Neuronal stem cell (in vitro differentiated cells): ENCODE results near the gene UGT1A7.
A peak's percentile ranks its signal among the peaks of the same experiment; 100 is the strongest.
"Not testable (repeated sequence)": the region's sequence is repeated elsewhere in the genome, so short reads cannot be mapped to it uniquely, and the experiment has no call there.

Experiments
- DNase-seq: peaks from one replicate; pipeline ENCODE4 v3.0.0-alpha.2; 2013; ENCODE audit warnings: low spot score
- H2AFZ ChIP-seq: one replicate; pipeline ENCODE4 v1.6.1; 2013; ENCODE audit warnings: mild to moderate bottlenecking, low read length, inconsistent platforms
- H2AK5ac ChIP-seq: 2 replicates; pipeline ENCODE4 v1.6.1; 2013; ENCODE audit warnings: low read depth, mild to moderate bottlenecking, inconsistent platforms, low read length, moderate library complexity, mixed read lengths
- H2BK120ac ChIP-seq: 2 replicates; pipeline ENCODE4 v1.6.1; 2013; ENCODE audit warnings: low read depth, mild to moderate bottlenecking, inconsistent platforms, low read length, moderate library complexity, mixed read lengths
- H2BK12ac ChIP-seq: one replicate; pipeline ENCODE4 v1.6.1; 2013; ENCODE audit warnings: low read length, inconsistent platforms
- H2BK15ac ChIP-seq: 2 replicates; pipeline ENCODE4 v1.6.1; 2013; ENCODE audit warnings: mild to moderate bottlenecking, low read length, inconsistent platforms, mixed read lengths
- H2BK5ac ChIP-seq: one replicate; pipeline ENCODE4 v1.6.1; 2013; ENCODE audit warnings: inconsistent platforms, mild to moderate bottlenecking, low read length, moderate library complexity
- H3K14ac ChIP-seq: one replicate; pipeline ENCODE4 v1.6.1; 2013; ENCODE audit warnings: low read length, inconsistent platforms
- H3K18ac ChIP-seq: 2 replicates; pipeline ENCODE4 v1.6.1; 2013; ENCODE audit warnings: low read length, inconsistent platforms
- H3K23ac ChIP-seq: 2 replicates; pipeline ENCODE4 v1.6.1; 2013; ENCODE audit warnings: low read depth, mild to moderate bottlenecking, mixed read lengths, low read length, inconsistent platforms; ENCODE audit not compliant: poor library complexity
- H3K27ac ChIP-seq: replicated peaks from 3 replicates; pipeline ENCODE4 v1.5.1; 2013; ENCODE audit warnings: low read length, inconsistent platforms
- H3K27me3 ChIP-seq, 3 experiments: 2 replicates each; pipeline ENCODE4 v1.6.1; 2013; ENCODE audit warnings: low read length in 3 of 3, mild to moderate bottlenecking in 2 of 3, inconsistent platforms in 1 of 3, low read depth in 1 of 3, mixed read lengths in 1 of 3, moderate library complexity in 1 of 3; ENCODE audit not compliant: control insufficient read depth in 3 of 3, insufficient read depth in 3 of 3
- H3K36me3 ChIP-seq, 2 donors: replicated peaks in 1 of 2; 2 replicates each; pipeline ENCODE4 v1.6.1; 2013; ENCODE audit warnings: low read length in 2 of 2; ENCODE audit not compliant: control insufficient read depth in 2 of 2, insufficient read depth in 2 of 2
- H3K4ac ChIP-seq: 2 replicates; pipeline ENCODE4 v1.6.1; 2013; ENCODE audit warnings: inconsistent platforms, mild to moderate bottlenecking, low read length, moderate library complexity
- H3K4me1 ChIP-seq, 2 donors: 1 replicate in 1 of 2; 2 replicates in 1 of 2; pipeline ENCODE4 v1.6.1; 2013; ENCODE audit warnings: low read length in 2 of 2, low read depth in 1 of 2; ENCODE audit not compliant: control insufficient read depth in 2 of 2, insufficient read depth in 1 of 2
- H3K4me2 ChIP-seq: one replicate; pipeline ENCODE4 v1.6.1; 2013; ENCODE audit warnings: mild to moderate bottlenecking, low read length, inconsistent platforms; ENCODE audit not compliant: insufficient read depth, poor library complexity, severe bottlenecking
- H3K4me3 ChIP-seq, 2 donors: 2 replicates each; pipeline ENCODE4 v1.5.1; 2013; ENCODE audit warnings: low read length in 2 of 2, mild to moderate bottlenecking in 2 of 2, inconsistent platforms in 1 of 2, moderate library complexity in 1 of 2
- H3K79me1 ChIP-seq: one replicate; pipeline ENCODE4 v1.6.1; 2013; ENCODE audit warnings: low read depth, mild to moderate bottlenecking, inconsistent platforms, low read length, moderate library complexity
- H3K9ac ChIP-seq: one replicate; pipeline ENCODE4 v1.6.1; 2013; ENCODE audit warnings: mild to moderate bottlenecking, low read depth, low read length, inconsistent platforms; ENCODE audit not compliant: poor library complexity
- H3K9me3 ChIP-seq, 2 donors: replicated peaks in 1 of 2; 2 replicates each; pipeline versions ENCODE3 to v1.6.1; 2013; ENCODE audit warnings: low read length in 2 of 2, mild to moderate bottlenecking in 2 of 2, inconsistent platforms in 1 of 2, low read depth in 1 of 2, mixed read lengths in 1 of 2, moderate library complexity in 1 of 2; ENCODE audit not compliant: control insufficient read depth in 2 of 2, insufficient read depth in 1 of 2
- H4K8ac ChIP-seq: one replicate; pipeline ENCODE4 v1.6.1; 2013; ENCODE audit warnings: low read depth, mild to moderate bottlenecking, inconsistent platforms, low read length, moderate library complexity
- H4K91ac ChIP-seq: one replicate; pipeline ENCODE4 v1.6.1; 2013; ENCODE audit warnings: low read length, low read depth, mild to moderate bottlenecking, inconsistent platforms; ENCODE audit not compliant: poor library complexity
- WGBS, 2 donors: extraction: QIAGEN DNeasy Blood & Tissue Kit; methylation state at CpG; one replicate each; pipeline ENCODE4 v1.1.7; 2013; ENCODE audit warnings: missing lambda C conversion rate in 2 of 2, mixed read lengths in 1 of 2; ENCODE audit not compliant: insufficient read length in 2 of 2, insufficient replicate concordance in 1 of 2; ENCODE audit errors: extremely low coverage in 2 of 2; 5-methylcytosine and 5-hydroxymethylcytosine counted together

Gene UGT1A7

DNA sequence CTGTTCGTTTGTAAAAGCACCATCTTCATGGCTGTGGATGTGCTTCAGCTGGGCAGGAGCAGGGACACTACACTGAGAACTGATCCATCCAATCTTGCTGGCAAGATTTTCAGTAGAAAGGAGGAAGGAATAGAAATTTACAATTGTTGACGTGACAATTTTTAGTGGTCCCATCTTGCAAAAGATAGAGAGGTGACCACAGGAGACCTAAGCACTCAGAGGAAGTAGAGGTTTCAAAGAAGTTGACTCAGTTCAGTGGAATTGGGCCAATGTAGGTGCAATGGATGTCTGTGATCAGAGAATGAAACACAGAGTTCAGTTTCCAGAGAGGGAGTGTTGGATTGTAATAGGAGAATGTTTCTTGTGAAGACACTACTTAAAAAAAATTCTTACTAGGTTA is 32.4 kb downstream of the UGT1A7 start:
- Histone ChIP-seq H3K36me3 (no peaks in the 10 kb centered on the region), H3K4me3 (no peak overlapping the region), H3K4me1 (peaks cover 0 to 7% of the 10 kb centered on the region in 2 donors), H4K8ac (no peak overlapping the region), H3K79me1 (no peaks in the 10 kb centered on the region), H3K9me3 (no peaks in the 10 kb centered on the region), H3K18ac (no peak overlapping the region), H2BK12ac (no peak overlapping the region), H3K27ac (no peak overlapping the region), H3K4me2 (no peak overlapping the region), H3K9ac (peak overlapping the region; percentile 63), H3K14ac (no peak overlapping the region), H2AFZ (no peak overlapping the region), H2BK120ac (no peak overlapping the region), H2AK5ac (no peak overlapping the region), H3K23ac (no peak overlapping the region), H3K27me3 (no peaks in the 10 kb centered on the region), H2BK5ac (no peak overlapping the region), H2BK15ac (no peak overlapping the region), H4K91ac (no peak overlapping the region), H3K4ac (no peak overlapping the region)
- no CpG with 5 or more reads among the region's 2 CpGs for WGBS, 2 donors
- no peak for DNase-seq

DNA sequence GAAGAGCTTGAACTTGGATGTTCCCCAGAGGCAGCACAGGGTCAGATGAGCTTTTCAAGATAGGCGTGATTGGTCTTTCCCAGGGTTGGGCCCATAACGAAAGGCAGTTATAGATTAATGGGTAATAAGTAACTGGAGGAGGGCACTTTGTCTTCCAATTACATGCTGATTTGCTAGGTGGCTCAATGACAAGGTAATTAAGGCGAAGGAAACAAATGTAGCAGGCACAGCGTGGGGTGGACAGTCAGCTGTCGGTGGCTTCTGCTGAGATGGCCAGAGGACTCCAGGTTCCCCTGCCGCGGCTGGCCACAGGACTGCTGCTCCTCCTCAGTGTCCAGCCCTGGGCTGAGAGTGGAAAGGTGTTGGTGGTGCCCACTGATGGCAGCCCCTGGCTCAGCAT is 36.9 kb downstream of the UGT1A7 start, which contains the start of gene UGT1A4:
UGT1A4 (plus strand) TSS at position 185 of the 400 bp plus-strand sequence; CDS start at position 270, 85 bp downstream.
- WGBS, 2 donors: no CpG with 5 or more reads among the region's 7 CpGs
- no peak within 1 kb of the TSS for H3K4ac ChIP-seq
- H2AK5ac ChIP-seq: no peak within 1 kb of the TSS
- peaks cover 0 to 3% (median 0%) of the 10 kb centered on the region in 3 experiments for H3K27me3 ChIP-seq
- H3K4me2 ChIP-seq: no peak within 1 kb of the TSS
- peaks cover 0 to 3% of the 10 kb centered on the region in 2 donors for H3K9me3 ChIP-seq
- no peak within 1 kb of the TSS for H4K91ac ChIP-seq
- no peak within 1 kb of the TSS for H2AFZ ChIP-seq
- H3K4me3 ChIP-seq: no peak within 1 kb of the TSS
- no peak within 1 kb of the TSS for H2BK12ac ChIP-seq
- peak within 1 kb of the TSS; percentile 22 for H3K18ac ChIP-seq
- no peak for DNase-seq
- H3K4me1 ChIP-seq: peaks cover 0 to 7% of the 10 kb centered on the region in 2 donors
- no peaks in the 10 kb centered on the region for H3K79me1 ChIP-seq
- no peak within 1 kb of the TSS for H4K8ac ChIP-seq
- no peak within 1 kb of the TSS for H3K9ac ChIP-seq
- H3K27ac ChIP-seq: no peak within 1 kb of the TSS
- H3K36me3 ChIP-seq: no peaks in the 10 kb centered on the region
- H3K14ac ChIP-seq: no peak within 1 kb of the TSS
- no peak within 1 kb of the TSS for H3K23ac ChIP-seq
- H2BK5ac ChIP-seq: no peak within 1 kb of the TSS
- no peak within 1 kb of the TSS for H2BK120ac ChIP-seq
- no peak within 1 kb of the TSS for H2BK15ac ChIP-seq

DNA sequence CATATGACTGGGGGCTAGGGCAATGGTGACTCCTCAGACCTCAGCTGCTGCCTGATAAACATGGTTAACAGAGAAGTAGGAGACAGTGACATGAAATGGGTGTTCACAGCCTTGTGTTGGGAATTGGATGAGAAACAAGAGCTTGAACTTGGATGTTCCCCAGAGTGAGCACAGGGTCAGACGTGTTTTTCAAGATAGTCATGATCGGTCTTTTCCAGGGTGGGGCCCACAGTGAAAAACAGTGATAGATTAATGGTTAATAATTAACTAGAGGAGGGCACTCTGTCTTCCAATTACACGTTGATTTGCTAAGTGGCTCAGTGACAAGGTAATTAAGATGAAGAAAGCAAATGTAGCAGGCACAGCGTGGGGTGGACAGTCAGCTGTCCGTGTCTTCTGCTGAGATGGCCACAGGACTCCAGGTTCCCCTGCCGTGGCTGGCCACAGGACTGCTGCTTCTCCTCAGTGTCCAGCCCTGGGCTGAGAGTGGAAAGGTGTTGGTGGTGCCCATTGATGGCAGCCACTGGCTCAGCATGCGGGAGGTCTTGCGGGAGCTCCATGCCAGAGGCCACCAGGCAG is 47.1 kb downstream of the UGT1A7 start, which contains the start of gene UGT1A3:
UGT1A3 (plus strand) TSS at position 320 of the 579 bp plus-strand sequence; CDS start at position 405, 85 bp downstream.
- Histone ChIP-seq H2BK5ac (no peak within 1 kb of the TSS), H3K27ac (no peak within 1 kb of the TSS), H2AFZ (no peak within 1 kb of the TSS), H3K4me2 (no peak within 1 kb of the TSS), H3K14ac (no peak within 1 kb of the TSS), H3K9ac (no peak within 1 kb of the TSS), H2BK120ac (no peak within 1 kb of the TSS), H3K36me3 (no peaks in the 10 kb centered on the region), H2AK5ac (no peak within 1 kb of the TSS), H2BK15ac (no peak within 1 kb of the TSS), H4K91ac (no peak within 1 kb of the TSS), H3K79me1 (no peaks in the 10 kb centered on the region), H3K4me1 (no peaks in the 10 kb centered on the region), H3K9me3 (no peaks in the 10 kb centered on the region), H3K18ac (no peak within 1 kb of the TSS), H2BK12ac (no peak within 1 kb of the TSS), H3K23ac (no peak within 1 kb of the TSS), H4K8ac (no peak within 1 kb of the TSS), H3K4me3 (no peak within 1 kb of the TSS), H3K4ac (no peak within 1 kb of the TSS), H3K27me3 (no peaks in the 10 kb centered on the region)
- DNase-seq: no peak
- WGBS, 2 donors: no CpG with 5 or more reads among the region's 8 CpGs

DNA sequence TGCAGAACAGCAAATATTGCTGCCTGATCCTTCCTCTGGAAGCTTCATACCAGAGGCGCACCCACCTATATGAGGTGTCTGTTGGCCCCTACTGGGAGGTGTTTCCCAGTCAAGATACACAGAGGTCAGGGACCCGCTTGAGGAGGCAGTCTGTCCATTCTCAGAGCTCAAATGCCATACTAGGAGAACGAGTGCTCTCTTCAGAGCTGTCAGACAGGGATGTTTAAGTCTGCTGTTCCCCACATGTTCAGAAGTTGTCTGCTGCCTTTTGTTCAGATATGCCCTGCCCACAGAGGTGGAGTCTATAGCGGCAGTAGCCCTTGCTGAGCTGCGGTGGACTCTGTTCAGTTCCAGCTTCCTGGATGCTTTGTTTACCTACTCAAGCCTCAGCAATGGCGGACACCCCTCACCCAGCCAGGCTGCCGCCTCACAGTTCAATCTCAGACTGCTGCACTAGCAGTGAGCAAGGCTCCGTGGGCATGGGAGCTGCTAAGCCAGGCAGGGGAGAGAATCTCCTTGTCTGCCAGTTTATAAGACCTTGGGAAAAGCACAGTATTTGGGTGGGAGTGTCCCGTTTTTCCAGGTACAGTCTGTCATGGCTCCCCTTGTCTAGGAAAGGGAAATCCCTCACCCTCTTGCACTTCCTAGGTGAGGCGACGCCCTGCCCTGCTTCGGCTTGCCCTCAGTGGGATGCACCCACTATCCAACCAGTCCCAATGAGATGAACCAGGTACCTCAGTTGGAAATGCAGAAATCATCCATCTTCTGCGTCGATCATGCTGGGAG is 55.4 kb downstream of the UGT1A7 start:
- not testable (repeated sequence) for H3K4ac ChIP-seq, H3K14ac ChIP-seq, H3K4me1 ChIP-seq, H3K9ac ChIP-seq, H4K8ac ChIP-seq, H3K4me2 ChIP-seq, H2BK12ac ChIP-seq, H3K18ac ChIP-seq, H3K79me1 ChIP-seq, H2BK5ac ChIP-seq, H2AK5ac ChIP-seq, H3K27me3 ChIP-seq, DNase-seq, H3K9me3 ChIP-seq, H3K36me3 ChIP-seq, H2BK15ac ChIP-seq, H3K23ac ChIP-seq, H3K27ac ChIP-seq, H3K4me3 ChIP-seq, H4K91ac ChIP-seq, H2BK120ac ChIP-seq
- peak overlapping the region; percentile 77 for H2AFZ ChIP-seq
- no CpG with 5 or more reads among the region's 14 CpGs for WGBS, 2 donors
